ENCODE data around the gene CCDC120. TPM values are rescaled to one million over a fixed set of nuclear protein-coding genes. Genes with fewer than 3 reads are reported as not detected.

The CCDC120 gene
- total RNA-seq, 1 experiment from 2014 or later, result 14.5 TPM

GRCh38 chrX:49061490-49061889 is 2.7 kb downstream of the CCDC120 start:
- Histone ChIP-seq H3K56ac (ENCODE audit: insufficient read length, low read depth, low read length) (no peak overlapping the region), H2BK120ac (ENCODE audit: low read depth, low read length, poor library complexity, severe bottlenecking) (no peak overlapping the region), H3K79me2 (ENCODE audit: insufficient read depth, low read length) (peaks cover 3% of the 10 kb centered on the region), H2BK5ac (ENCODE audit: insufficient read length, low read length) (no peak overlapping the region), H3K27ac (ENCODE audit: insufficient read length, low read depth, low read length) (no peak overlapping the region), H4K8ac (replicated peaks; ENCODE audit: insufficient read length, low read depth, low read length) (no peak overlapping the region), H4K91ac (ENCODE audit: insufficient read length, low read depth, low read length) (no peak overlapping the region), H3T11ph (ENCODE audit: low read length) (no peak overlapping the region), H3K23ac (ENCODE audit: insufficient read length, low read depth, low read length) (no peak overlapping the region), H4K5ac (ENCODE audit: insufficient read length, low read depth, low read length) (no peak overlapping the region), H2BK20ac (ENCODE audit: low read depth, low read length, poor library complexity, severe bottlenecking) (no peak overlapping the region), H3K4ac (ENCODE audit: low read depth, low read length) (no peak overlapping the region), H3K23me2 (ENCODE audit: insufficient read length, low read depth, low read length, poor library complexity, severe bottlenecking) (peaks cover 2% of the 10 kb centered on the region), H2BK12ac (ENCODE audit: insufficient read length, low read depth, low read length) (no peak overlapping the region), H3K9me3 (ENCODE audit: control insufficient read depth, low read depth, low read length) (no peaks in the 10 kb centered on the region), H3K4me2 (ENCODE audit: insufficient read depth, insufficient read length, low read length) (no peak overlapping the region), H3K9ac (ENCODE audit: extremely low read depth, insufficient read length, low read length) (no peak overlapping the region), H3K14ac (ENCODE audit: insufficient read depth, low read length) (no peak overlapping the region), H4K20me1 (ENCODE audit: control insufficient read depth, insufficient read depth, insufficient read length) (no peaks in the 10 kb centered on the region), H2AFZ (ENCODE audit: low read length) (no peak overlapping the region), H2BK15ac (ENCODE audit: low read depth, low read length) (no peak overlapping the region), H3K79me1 (ENCODE audit: insufficient read depth, low read depth, low read length, poor library complexity, severe bottlenecking) (peaks cover 2% of the 10 kb centered on the region), H3K27me3 (ENCODE audit: insufficient read depth, low read length) (no peaks in the 10 kb centered on the region), H2AK5ac (ENCODE audit: insufficient read length, low read length) (no peak overlapping the region), H3K4me1 (ENCODE audit: insufficient read depth, low read length) (no peaks in the 10 kb centered on the region), H3K18ac (ENCODE audit: insufficient read length, low read depth, low read length) (no peak overlapping the region)
- Mint-ChIP-seq H3K4me1 (peaks cover 2 to 9% of the 10 kb centered on the region in 2 experiments; a peak in 2 of 4 replicates), H3K9me3 (peaks cover 71 to 89% of the 10 kb centered on the region in 2 experiments), H3K36me3 (ENCODE audit: insufficient read depth in 1 of 3, low read depth in 3 of 3) (peaks cover 13 to 45% (median 26%) of the 10 kb centered on the region in 3 experiments), H3K27ac (no peak overlapping the region), H3K4me3 (no peak overlapping the region; a peak in 1 of 5 replicates), H3K27me3 (ENCODE audit: low read depth) (peaks cover 1% of the 10 kb centered on the region; the same call in 1 of the 2 replicates)
- DNase-seq, result no peak
- no CpG with 5 or more reads among the region's 7 CpGs for WGBS (ENCODE audit: extremely low coverage, insufficient read length, low lambda C conversion rate)
- TF ChIP-seq CTCF (conservative IDR thresholded peaks at IDR 0.05), result no peak

All from H9 (cell line).